Endothelial cell of umbilical vein (primary cell): ENCODE data around the gene SORL1. TPM values are rescaled to one million over a fixed set of nuclear protein-coding genes. Genes with fewer than 3 reads are reported as not detected.
"Not testable (repeated sequence)": the region's sequence is repeated elsewhere in the genome, so short reads cannot be mapped to it uniquely, and the experiment has no call there.

Experiments used
- BruUV-seq: library from RNA; stranded (reverse); fragments of 400-500 nt; replicated peaks from 2 replicates; lab custom pipeline; 2021; lab: Mats Ljungman, UMichigan
- CTCF ChIA-PET: fragments of 300-600, 350-600 bp; sonication (Branson Sonifier 250); formaldehyde crosslinking; loops from one replicate; lab custom pipeline; 2021; ENCODE audit warnings: antibody characterized with exemption, inconsistent platforms; lab: Charles Lee
- POLR2A ChIA-PET: fragments of 300-600, 350-600 bp; sonication (Branson Sonifier 250); formaldehyde crosslinking; loops from one replicate; lab custom pipeline; 2021; ENCODE audit warnings: antibody characterized with exemption, inconsistent platforms; lab: Charles Lee
- DNase-seq: peaks from one replicate; pipeline ENCODE4 v3.0.0-alpha.2; 2011; ENCODE audit warnings: low read depth, low spot score
- FAIRE-seq: peaks from 2 replicates; lab custom pipeline; 2011; peaks lifted over from hg19 to GRCh38; lab: Jason Lieb, UNC
- H2AFZ ChIP-seq: 2 replicates; pipeline ENCODE4 v1.6.0; 2012; ENCODE audit warnings: low read depth, low read length, control low read depth, inconsistent platforms
- H3K27ac ChIP-seq: 2 replicates; pipeline ENCODE4 v1.5.1; 2011; ENCODE audit warnings: low read depth, mild to moderate bottlenecking, control low read depth, low read length, moderate library complexity; ENCODE audit not compliant: insufficient read depth
- H3K27me3 ChIP-seq, 2 experiments: 2 replicates each; pipeline versions ENCODE4 v1.6.0 to v1.6.1; 2011; ENCODE audit warnings: low read length in 2 of 2, mixed read lengths in 1 of 2; ENCODE audit not compliant: control insufficient read depth in 2 of 2, insufficient read depth in 2 of 2
- H3K36me3 ChIP-seq, 2 experiments: 2 replicates in 1 of 2; 3 replicates in 1 of 2; pipeline ENCODE4 v1.5.1; 2011; ENCODE audit warnings: low read length in 2 of 2, mild to moderate bottlenecking in 1 of 2, moderate library complexity in 1 of 2; ENCODE audit not compliant: control insufficient read depth in 2 of 2, insufficient read depth in 2 of 2; ENCODE audit errors: extremely low read depth in 1 of 2
- H3K4me1 ChIP-seq: 3 replicates; pipeline ENCODE4 v1.5.1; 2011; ENCODE audit warnings: mild to moderate bottlenecking, low read length; ENCODE audit not compliant: control insufficient read depth, insufficient read depth; ENCODE audit errors: extremely low read depth
- H3K4me2 ChIP-seq: 2 replicates; pipeline ENCODE4 v1.6.1; 2011; ENCODE audit warnings: low read length, control low read depth, mixed read lengths; ENCODE audit not compliant: insufficient read depth
- H3K4me3 ChIP-seq, 3 experiments: fragments of 200-600 bp in 1 of 3; sonication (generic), shearing (Covaris generic) in 1 of 3; replicated peaks in 1 of 3; 2 replicates each; pipeline ENCODE4 v1.5.1; 2011 to 2016; ENCODE audit warnings: control low read depth in 3 of 3, low read length in 3 of 3, mild to moderate bottlenecking in 2 of 3, inconsistent platforms in 1 of 3, low read depth in 1 of 3, moderate library complexity in 1 of 3; ENCODE audit not compliant: insufficient read depth in 1 of 3
- H3K79me2 ChIP-seq: 2 replicates; pipeline ENCODE4 v1.6.0; 2012; ENCODE audit warnings: low read length, inconsistent platforms; ENCODE audit not compliant: control insufficient read depth, insufficient read depth
- H3K9ac ChIP-seq: replicated peaks from 2 replicates; pipeline ENCODE3; 2011; ENCODE audit warnings: low read length, control low read depth; ENCODE audit not compliant: insufficient read depth; ENCODE audit errors: extremely low read depth
- H3K9me1 ChIP-seq: replicated peaks from 3 replicates; pipeline ENCODE4 v1.6.0; 2011; ENCODE audit warnings: mild to moderate bottlenecking, low read length; ENCODE audit not compliant: control insufficient read depth, insufficient read depth; ENCODE audit errors: extremely low read depth
- H3K9me3 ChIP-seq: replicated peaks from 2 replicates; pipeline ENCODE4 v1.5.1; 2012; ENCODE audit warnings: low read length, inconsistent platforms; ENCODE audit not compliant: control insufficient read depth, insufficient read depth
- H4K20me1 ChIP-seq: replicated peaks from 2 replicates; pipeline ENCODE3; 2011; ENCODE audit warnings: mild to moderate bottlenecking, low read length; ENCODE audit not compliant: control insufficient read depth, insufficient read depth; ENCODE audit errors: extremely low read depth
- EZH2 ChIP-seq: IDR thresholded peaks from 2 replicates; pipeline ENCODE4 v1.6.1; 2012; ENCODE audit warnings: borderline replicate concordance, low read depth, mild to moderate bottlenecking, moderate library complexity, low read length, inconsistent platforms; ENCODE audit not compliant: severe bottlenecking
- FOS ChIP-seq: IDR thresholded peaks from 2 replicates; pipeline ENCODE4 v1.6.1; 2011; ENCODE audit warnings: mild to moderate bottlenecking, low read length, moderate library complexity, borderline replicate concordance; ENCODE audit not compliant: insufficient read depth
- GATA2 ChIP-seq: IDR thresholded peaks from 2 replicates; pipeline ENCODE4 v1.7.0; 2011; ENCODE audit warnings: low read depth, mild to moderate bottlenecking, moderate library complexity, mixed read lengths, low read length; ENCODE audit not compliant: insufficient read length, insufficient read depth
- JUN ChIP-seq: IDR thresholded peaks from 2 replicates; pipeline ENCODE4 v1.6.1; 2011; ENCODE audit warnings: borderline replicate concordance, low read depth; ENCODE audit not compliant: insufficient read length, insufficient read depth
- MYC ChIP-seq: IDR thresholded peaks from one replicate; pipeline ENCODE4 v1.6.1; 2011; ENCODE audit warnings: mild to moderate bottlenecking, low read depth, low read length
- POLR2A ChIP-seq: IDR thresholded peaks from 2 replicates; pipeline ENCODE4 v1.6.1; 2012; ENCODE audit warnings: low read depth, mild to moderate bottlenecking, control low read depth, low read length
- POLR2AphosphoS5 ChIP-seq: IDR thresholded peaks from 2 replicates; pipeline ENCODE4 v1.6.1; 2012; ENCODE audit warnings: low read depth, mild to moderate bottlenecking, control low read depth, low read length, moderate library complexity; ENCODE audit not compliant: insufficient read depth
- dilution Hi-C: fragments of 300-500 bp; cut with MboI; formaldehyde crosslinking; loops from one replicate; pipeline ENCODE4 v1.15.0; 2019; ENCODE audit warnings: low sequenced_read_pairs; ENCODE audit not compliant: extremely low pct_ligation_motif_present
- intact Hi-C: fragments of 100-400 bp; cut with micrococcal nuclease; formaldehyde crosslinking; loops from one replicate; pipeline ENCODE4 v1.10.0; 2022
- polyA plus RNA-seq, 4 experiments: library from polyadenylated mRNA; depleted of rRNA in 3 of 4; stranded (reverse) in 3 of 4; unstranded in 1 of 4; fragments of >200 nt; gene quantifications; 2 replicates each; pipeline versions ENCODE4 v1.2.1 to v1.2.3, GENCODE V29; 2011 to 2012; ENCODE audit warnings: missing spikeins in 1 of 4
- total RNA-seq: library from RNA; stranded (reverse); gene quantifications from 2 replicates; pipeline ENCODE4 v1.2.3, GENCODE V29; 2021
- TF ChIP-seq, protein P1 (sequence below), 2 donors: IDR thresholded peaks; 1 replicate in 1 of 2; 2 replicates in 1 of 2; pipeline ENCODE4 v1.5.1; 2011; ENCODE audit warnings: low read length in 2 of 2, mild to moderate bottlenecking in 2 of 2, moderate library complexity in 2 of 2, control low read depth in 1 of 2, inconsistent platforms in 1 of 2, low read depth in 1 of 2; ENCODE audit not compliant: insufficient read depth in 1 of 2; ENCODE audit errors: extremely low read depth in 1 of 2
- TF ChIP-seq, protein P2 (sequence below): IDR thresholded peaks from 2 replicates; pipeline ENCODE4 v1.6.1; 2011; ENCODE audit not compliant: insufficient read depth, insufficient read length

SORL1 gene
- total and polyA plus RNA-seq, 2 donors (not counting 3 experiments of a cell fraction or from before 2014, with no cell fraction given) = 0.17 to 0.31 TPM

DNA sequence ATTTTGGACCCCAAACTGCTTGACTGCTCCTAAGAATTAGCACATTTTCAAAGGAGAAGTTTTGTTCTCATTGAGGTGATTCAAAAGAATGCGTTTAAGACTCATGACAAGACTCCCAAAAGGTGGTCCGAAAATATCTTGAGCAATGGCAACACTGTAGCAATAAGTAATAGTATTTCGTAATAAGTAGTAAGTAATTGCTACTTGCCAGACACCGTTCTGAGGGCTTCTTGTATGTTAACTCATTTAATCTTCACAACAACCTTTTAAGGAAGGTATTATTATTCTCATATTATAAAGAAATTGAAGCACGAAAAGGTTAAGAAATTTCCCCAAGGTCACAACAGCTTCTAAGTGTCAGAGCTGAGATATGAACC, 184.7 kb downstream of the SORL1 start:
- H3K79me2 ChIP-seq = no peaks in the 10 kb centered on the region
- no peaks in the 10 kb centered on the region for H4K20me1 ChIP-seq
- H3K27ac ChIP-seq = no peak overlapping the region
- no peaks in the 10 kb centered on the region for H3K36me3 ChIP-seq
- H3K9ac ChIP-seq = no peak overlapping the region
- TF ChIP-seq POLR2AphosphoS5 = no peak
- TF ChIP-seq POLR2A = no peak
- TF ChIP-seq, protein P1, sequence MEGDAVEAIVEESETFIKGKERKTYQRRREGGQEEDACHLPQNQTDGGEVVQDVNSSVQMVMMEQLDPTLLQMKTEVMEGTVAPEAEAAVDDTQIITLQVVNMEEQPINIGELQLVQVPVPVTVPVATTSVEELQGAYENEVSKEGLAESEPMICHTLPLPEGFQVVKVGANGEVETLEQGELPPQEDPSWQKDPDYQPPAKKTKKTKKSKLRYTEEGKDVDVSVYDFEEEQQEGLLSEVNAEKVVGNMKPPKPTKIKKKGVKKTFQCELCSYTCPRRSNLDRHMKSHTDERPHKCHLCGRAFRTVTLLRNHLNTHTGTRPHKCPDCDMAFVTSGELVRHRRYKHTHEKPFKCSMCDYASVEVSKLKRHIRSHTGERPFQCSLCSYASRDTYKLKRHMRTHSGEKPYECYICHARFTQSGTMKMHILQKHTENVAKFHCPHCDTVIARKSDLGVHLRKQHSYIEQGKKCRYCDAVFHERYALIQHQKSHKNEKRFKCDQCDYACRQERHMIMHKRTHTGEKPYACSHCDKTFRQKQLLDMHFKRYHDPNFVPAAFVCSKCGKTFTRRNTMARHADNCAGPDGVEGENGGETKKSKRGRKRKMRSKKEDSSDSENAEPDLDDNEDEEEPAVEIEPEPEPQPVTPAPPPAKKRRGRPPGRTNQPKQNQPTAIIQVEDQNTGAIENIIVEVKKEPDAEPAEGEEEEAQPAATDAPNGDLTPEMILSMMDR (IDR thresholded peaks at IDR 0.05; ENCODE audit: extremely low read depth in 1 of 2, insufficient read depth in 1 of 2, low read depth in 1 of 2, low read length in 2 of 2) = no peak
- TF ChIP-seq GATA2 = no peak
- no peak for TF ChIP-seq JUN
- no peak for TF ChIP-seq FOS
- TF ChIP-seq, protein P2, sequence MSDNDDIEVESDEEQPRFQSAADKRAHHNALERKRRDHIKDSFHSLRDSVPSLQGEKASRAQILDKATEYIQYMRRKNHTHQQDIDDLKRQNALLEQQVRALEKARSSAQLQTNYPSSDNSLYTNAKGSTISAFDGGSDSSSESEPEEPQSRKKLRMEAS = no peak
- no peak for TF ChIP-seq MYC
- TF ChIP-seq EZH2 = no peak
- H3K4me1 ChIP-seq = no peaks in the 10 kb centered on the region
- CTCF ChIA-PET = no interaction called here
- H3K27me3 ChIP-seq = peaks cover 0 to 6% of the 10 kb centered on the region in 2 experiments
- POLR2A ChIA-PET = no interaction called here
- no peak overlapping the region for H3K4me3 ChIP-seq
- H3K9me1 ChIP-seq = no peaks in the 10 kb centered on the region
- no peak overlapping the region for H2AFZ ChIP-seq
- dilution Hi-C loops (no loop called here), intact Hi-C loops (no loop called here)
- no peak overlapping the region for H3K4me2 ChIP-seq
- no peak for FAIRE-seq
- BruUV-seq = no TSS peak
- no peaks in the 10 kb centered on the region for H3K9me3 ChIP-seq
- DNase-seq = no peak

DNA sequence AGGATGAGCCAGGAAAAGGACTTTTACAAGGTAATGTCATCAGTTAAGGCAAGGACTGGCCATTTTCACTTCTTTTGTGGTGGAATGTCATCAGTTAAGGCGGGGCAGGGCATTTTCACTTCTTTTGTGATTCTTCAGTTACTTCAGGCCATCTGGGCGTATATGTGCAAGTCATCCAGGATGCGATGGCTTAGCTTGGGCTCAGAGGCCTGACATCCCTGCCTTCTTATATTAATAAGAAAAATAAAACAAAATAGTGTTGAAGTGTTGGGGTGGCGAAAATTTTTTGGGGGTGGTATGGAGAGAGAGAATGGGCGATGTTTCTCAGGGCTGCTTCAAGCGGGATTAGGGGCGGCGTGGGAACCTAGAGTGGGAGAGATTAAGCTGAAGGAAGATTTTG, 185.5 kb downstream of the SORL1 start:
- H3K9ac ChIP-seq, H3K79me2 ChIP-seq, FAIRE-seq, H3K36me3 ChIP-seq, H3K27ac ChIP-seq, dilution Hi-C loops, H3K9me3 ChIP-seq, H3K4me2 ChIP-seq, H3K4me1 ChIP-seq, intact Hi-C loops, H2AFZ ChIP-seq, POLR2A ChIA-PET, BruUV-seq, H4K20me1 ChIP-seq, H3K27me3 ChIP-seq, DNase-seq, H3K9me1 ChIP-seq, H3K4me3 ChIP-seq: not testable (repeated sequence)
- CTCF ChIA-PET = interaction anchor here (0.6 kb wide), 1 partner anchor 949 kb away, joined by 3 read pairs; no protein-coding TSS in a partner anchor
